ENCODE measurements around the gene RGS19. TPM values are rescaled to one million over a fixed set of nuclear protein-coding genes. Genes with fewer than 3 reads are reported as not detected.
A peak's percentile ranks its signal among the peaks of the same experiment; 100 is the strongest.
"Not testable (repeated sequence)": the region's sequence is repeated elsewhere in the genome, so short reads cannot be mapped to it uniquely, and the experiment has no call there.

RGS19 gene
- polyA plus RNA-seq (2013): 33.6 TPM

GRCh38 chr20:64079273-64080012 lies at the start of gene RGS19:
TSS of gene RGS19 (minus strand) at chr20:64079518. CDS start at chr20:64076886, 2,632 bp downstream.
- H3K4me1 ChIP-seq (ENCODE audit: control extremely low read depth in 1 of 4, control insufficient read depth in 4 of 4, insufficient read depth in 4 of 4, low read length in 3 of 4): peaks cover 0 to 90% (median 83%) of the 10 kb centered on the region in 4 experiments
- peaks cover 0 to 19% (median 8%) of the 10 kb centered on the region in 4 experiments for H3K36me3 ChIP-seq (ENCODE audit: control insufficient read depth in 4 of 4, insufficient read depth in 4 of 4, low read length in 3 of 4)
- H3K27ac ChIP-seq (ENCODE audit: insufficient read depth in 1 of 2, low read depth in 1 of 2, low read length in 2 of 2, poor library complexity in 1 of 2, severe bottlenecking in 2 of 2): peak within 1 kb of the TSS; percentile 33 to 81
- peak within 1 kb of the TSS; percentile 58 to 92 (median 79) for H3K4me3 ChIP-seq (ENCODE audit: control insufficient read depth in 1 of 7, extremely low read depth in 1 of 7, insufficient read depth in 4 of 7, low read depth in 2 of 7, low read length in 6 of 7)
- CTCF ChIA-PET: interaction anchor here (0.8 to 19.6 kb wide), 9 partner anchors 10 to 99 kb away, joined by 3 to 178 read pairs (median 5); partner anchors contain the start of genes NPBWR2 and PRPF6
- H3K9me3 ChIP-seq (ENCODE audit: control extremely low read depth in 1 of 5, control insufficient read depth in 4 of 5, insufficient read depth in 2 of 5, low read depth in 1 of 5, low read length in 4 of 5): no peaks in the 10 kb centered on the region
- no peaks in the 10 kb centered on the region for H3K27me3 ChIP-seq (replicated peaks in 2 of 5; ENCODE audit: control insufficient read depth in 4 of 5, insufficient read depth in 5 of 5, low read length in 4 of 5)
- WGBS (ENCODE audit: insufficient coverage): 0% methylated on average over 48 of the region's 73 CpGs
- POLR2A ChIA-PET: interaction anchor here (0.8 to 1.6 kb wide), 6 partner anchors 10 to 41 kb away, joined by 3 to 5 read pairs (median 3); partner anchors contain the start of gene TCEA2
- DNase-seq: peak; percentile 86 to 95 (median 95)

- POLR2A ChIA-PET; H3K27me3 ChIP-seq (replicated peaks in 2 of 5; ENCODE audit: control insufficient read depth in 4 of 5, insufficient read depth in 5 of 5, low read length in 4 of 5): not testable (repeated sequence)
- WGBS (ENCODE audit: insufficient coverage): 98% methylated on average over 11 of the region's 11 CpGs
These were observed 44.2 kb upstream of the RGS19 start for GRCh38 chr20:64123517-64123916.

GRCh38 chr20:64122927-64123326 lies 43.6 kb upstream of the RGS19 start:
- H3K4me3 ChIP-seq (ENCODE audit: control insufficient read depth in 1 of 7, extremely low read depth in 1 of 7, insufficient read depth in 4 of 7, low read depth in 2 of 7, low read length in 6 of 7); H3K9me3 ChIP-seq (ENCODE audit: control extremely low read depth in 1 of 5, control insufficient read depth in 4 of 5, insufficient read depth in 2 of 5, low read depth in 1 of 5, low read length in 4 of 5); POLR2A ChIA-PET; H3K36me3 ChIP-seq (ENCODE audit: control insufficient read depth in 4 of 4, insufficient read depth in 4 of 4, low read length in 3 of 4); H3K27ac ChIP-seq (ENCODE audit: insufficient read depth in 1 of 2, low read depth in 1 of 2, low read length in 2 of 2, poor library complexity in 1 of 2, severe bottlenecking in 2 of 2); H3K27me3 ChIP-seq (replicated peaks in 2 of 5; ENCODE audit: control insufficient read depth in 4 of 5, insufficient read depth in 5 of 5, low read length in 4 of 5); DNase-seq: not testable (repeated sequence)
- 96% methylated on average over 11 of the region's 11 CpGs for WGBS (ENCODE audit: insufficient coverage)
- CTCF ChIA-PET: interaction anchor here (1.5 to 9.6 kb wide), 3 partner anchors 14 to 45 kb away, joined by 4 to 178 read pairs (median 67); partner anchors contain the start of genes LKAAEAR1, NPBWR2, OPRL1 and RGS19
- H3K4me1 ChIP-seq (ENCODE audit: control extremely low read depth in 1 of 4, control insufficient read depth in 4 of 4, insufficient read depth in 4 of 4, low read length in 3 of 4): peaks cover 0 to 14% (median 13%) of the 10 kb centered on the region in 4 experiments

More at GRCh38 chr20:64123517-64123916, 44.2 kb upstream of the RGS19 start:
- H3K4me3 ChIP-seq (ENCODE audit: control insufficient read depth in 1 of 7, extremely low read depth in 1 of 7, insufficient read depth in 4 of 7, low read depth in 2 of 7, low read length in 6 of 7); DNase-seq; H3K9me3 ChIP-seq (ENCODE audit: control extremely low read depth in 1 of 5, control insufficient read depth in 4 of 5, insufficient read depth in 2 of 5, low read depth in 1 of 5, low read length in 4 of 5); H3K36me3 ChIP-seq (ENCODE audit: control insufficient read depth in 4 of 4, insufficient read depth in 4 of 4, low read length in 3 of 4); H3K27ac ChIP-seq (ENCODE audit: insufficient read depth in 1 of 2, low read depth in 1 of 2, low read length in 2 of 2, poor library complexity in 1 of 2, severe bottlenecking in 2 of 2): not testable (repeated sequence)
- H3K4me1 ChIP-seq (ENCODE audit: control extremely low read depth in 1 of 4, control insufficient read depth in 4 of 4, insufficient read depth in 4 of 4, low read length in 3 of 4): peaks cover 0 to 14% (median 13%) of the 10 kb centered on the region in 4 experiments
- CTCF ChIA-PET: interaction anchor here (6.2 kb wide), 1 partner anchor 15 kb away, joined by 67 read pairs; the partner anchor contains the start of gene NPBWR2

GRCh38 chr20:64121586-64121985 lies 42.3 kb upstream of the RGS19 start:
- peaks cover 0 to 2% (median 0%) of the 10 kb centered on the region in 5 experiments for H3K27me3 ChIP-seq (replicated peaks in 2 of 5; ENCODE audit: control insufficient read depth in 4 of 5, insufficient read depth in 5 of 5, low read length in 4 of 5)
- CTCF ChIA-PET: interaction anchor here (1.3 to 9.6 kb wide), 10 partner anchors 13 to 214 kb away, joined by 3 to 178 read pairs (median 16); partner anchors contain the start of genes LKAAEAR1, NPBWR2, OPRL1 and RGS19
- no peak overlapping the region for H3K27ac ChIP-seq (ENCODE audit: insufficient read depth in 1 of 2, low read depth in 1 of 2, low read length in 2 of 2, poor library complexity in 1 of 2, severe bottlenecking in 2 of 2)
- no peaks in the 10 kb centered on the region for H3K9me3 ChIP-seq (ENCODE audit: control extremely low read depth in 1 of 5, control insufficient read depth in 4 of 5, insufficient read depth in 2 of 5, low read depth in 1 of 5, low read length in 4 of 5)
- H3K4me3 ChIP-seq (ENCODE audit: control insufficient read depth in 1 of 7, extremely low read depth in 1 of 7, insufficient read depth in 4 of 7, low read depth in 2 of 7, low read length in 6 of 7): no peak overlapping the region
- H3K4me1 ChIP-seq (ENCODE audit: control extremely low read depth in 1 of 4, control insufficient read depth in 4 of 4, insufficient read depth in 4 of 4, low read length in 3 of 4): peaks cover 0 to 14% (median 13%) of the 10 kb centered on the region in 4 experiments
- WGBS (ENCODE audit: insufficient coverage): 96% methylated on average over 9 of the region's 12 CpGs
- POLR2A ChIA-PET: no interaction called here
- no peak for DNase-seq
- no peaks in the 10 kb centered on the region for H3K36me3 ChIP-seq (ENCODE audit: control insufficient read depth in 4 of 4, insufficient read depth in 4 of 4, low read length in 3 of 4)

GRCh38 chr20:64119681-64120341 lies 40.5 kb upstream of the RGS19 start:
- Histone ChIP-seq H3K4me1 (ENCODE audit: control extremely low read depth in 1 of 4, control insufficient read depth in 4 of 4, insufficient read depth in 4 of 4, low read length in 3 of 4) (peaks cover 0 to 14% (median 13%) of the 10 kb centered on the region in 4 experiments), H3K4me3 (ENCODE audit: control insufficient read depth in 1 of 7, extremely low read depth in 1 of 7, insufficient read depth in 4 of 7, low read depth in 2 of 7, low read length in 6 of 7) (peak overlapping the region in 5 of 7 experiments; percentile 13 to 55 (median 43)), H3K27me3 (replicated peaks in 2 of 5; ENCODE audit: control insufficient read depth in 4 of 5, insufficient read depth in 5 of 5, low read length in 4 of 5) (peaks cover 0 to 2% (median 0%) of the 10 kb centered on the region in 5 experiments), H3K36me3 (ENCODE audit: control insufficient read depth in 4 of 4, insufficient read depth in 4 of 4, low read length in 3 of 4) (no peaks in the 10 kb centered on the region), H3K9me3 (ENCODE audit: control extremely low read depth in 1 of 5, control insufficient read depth in 4 of 5, insufficient read depth in 2 of 5, low read depth in 1 of 5, low read length in 4 of 5) (no peaks in the 10 kb centered on the region), H3K27ac (ENCODE audit: insufficient read depth in 1 of 2, low read depth in 1 of 2, low read length in 2 of 2, poor library complexity in 1 of 2, severe bottlenecking in 2 of 2) (no peak overlapping the region)
- WGBS (ENCODE audit: insufficient coverage): 76% methylated on average over 10 of the region's 14 CpGs
- CTCF ChIA-PET: interaction anchor here (0.7 to 9.6 kb wide), 15 partner anchors 11 to 140 kb away, joined by 3 to 178 read pairs (median 10); partner anchors contain the start of genes LKAAEAR1, NPBWR2, OPRL1 and RGS19
- POLR2A ChIA-PET: interaction anchor here (0.7 to 1.1 kb wide), 2 partner anchors 47 to 81 kb away, joined by 3 to 4 read pairs; no protein-coding TSS in a partner anchor
- no peak for DNase-seq

GRCh38 chr20:64119301-64119680 lies 40.0 kb upstream of the RGS19 start:
- ChIA-PET POLR2A (interaction anchor here (1.1 kb wide), 1 partner anchor 46 kb away, joined by 3 read pairs; no protein-coding TSS in a partner anchor), CTCF (interaction anchor here (1.2 to 9.6 kb wide), 11 partner anchors 10 to 139 kb away, joined by 3 to 178 read pairs (median 13); partner anchors contain the start of genes LKAAEAR1, NPBWR2, OPRL1 and RGS19)
- Histone ChIP-seq H3K9me3 (ENCODE audit: control extremely low read depth in 1 of 5, control insufficient read depth in 4 of 5, insufficient read depth in 2 of 5, low read depth in 1 of 5, low read length in 4 of 5) (no peaks in the 10 kb centered on the region), H3K27ac (ENCODE audit: insufficient read depth in 1 of 2, low read depth in 1 of 2, low read length in 2 of 2, poor library complexity in 1 of 2, severe bottlenecking in 2 of 2) (no peak overlapping the region), H3K27me3 (replicated peaks in 2 of 5; ENCODE audit: control insufficient read depth in 4 of 5, insufficient read depth in 5 of 5, low read length in 4 of 5) (no peaks in the 10 kb centered on the region), H3K36me3 (ENCODE audit: control insufficient read depth in 4 of 4, insufficient read depth in 4 of 4, low read length in 3 of 4) (no peaks in the 10 kb centered on the region), H3K4me1 (ENCODE audit: control extremely low read depth in 1 of 4, control insufficient read depth in 4 of 4, insufficient read depth in 4 of 4, low read length in 3 of 4) (peaks cover 0 to 15% (median 14%) of the 10 kb centered on the region in 4 experiments), H3K4me3 (ENCODE audit: control insufficient read depth in 1 of 7, extremely low read depth in 1 of 7, insufficient read depth in 4 of 7, low read depth in 2 of 7, low read length in 6 of 7) (no peak overlapping the region)
- WGBS (ENCODE audit: insufficient coverage): 90% methylated on average over 5 of the region's 8 CpGs
- DNase-seq: no peak
